ENCODE results near the gene SPATA9. TPM values are rescaled to one million over a fixed set of nuclear protein-coding genes. Genes with fewer than 3 reads are reported as not detected.

SPATA9 gene
- total and polyA plus RNA-seq, 2 of the 13 experiments (the other 11 are each of a cell fraction or from before 2014, with no cell fraction given) = not detected

DNA sequence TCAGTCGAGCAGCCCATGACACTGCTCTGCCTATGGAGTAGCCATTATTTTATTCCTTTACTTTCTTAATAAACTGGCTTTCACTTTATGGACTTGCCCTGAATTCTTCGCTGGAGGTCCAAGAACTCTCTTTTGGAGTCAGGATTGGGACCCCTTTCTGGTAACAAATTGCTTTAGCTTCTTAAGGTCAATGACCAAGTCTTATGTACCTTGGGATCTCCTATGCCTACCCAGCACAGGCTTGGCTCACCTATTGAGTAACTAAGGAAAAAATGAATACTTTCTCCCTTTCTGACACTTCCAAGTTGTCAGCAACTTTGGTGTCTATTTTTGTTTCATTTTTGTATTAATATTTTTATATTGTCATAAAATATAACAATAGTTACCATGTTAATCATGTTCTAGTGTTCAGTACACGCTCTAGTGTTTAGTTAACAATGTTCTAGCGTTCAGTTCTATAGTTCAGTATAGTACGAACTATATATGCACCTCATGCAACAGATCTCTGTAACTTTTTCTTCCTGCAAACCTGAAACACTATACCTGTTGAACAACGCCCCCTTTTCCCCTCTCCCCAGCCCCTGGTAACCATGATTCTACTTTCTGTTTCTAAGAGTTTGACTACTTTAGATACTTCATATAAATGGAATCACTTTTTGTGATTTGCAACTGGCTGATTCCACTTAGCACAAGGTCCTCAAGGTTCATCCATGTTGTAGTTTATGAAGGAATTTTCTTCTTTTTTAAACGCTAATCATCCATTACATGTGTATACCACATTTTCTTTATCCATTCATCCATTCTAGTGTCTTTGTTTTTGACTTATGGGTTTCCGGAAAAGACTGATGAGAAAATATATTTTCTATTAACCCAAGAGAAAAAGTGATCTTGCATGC lies 46.6 kb upstream of the SPATA9 start:
- Histone ChIP-seq H3K4me1 (ENCODE audit: insufficient read depth, low read length) (peaks cover 57% of the 10 kb centered on the region), H4K20me1 (ENCODE audit: insufficient read depth, low read length) (no peaks in the 10 kb centered on the region), H3K9me3 (ENCODE audit: low read length) (no peaks in the 10 kb centered on the region), H3K27ac (ENCODE audit: extremely low read length, insufficient read depth, low read length) (no peak overlapping the region), H3K36me3 (replicated peaks in 1 of 2; ENCODE audit: control insufficient read depth in 1 of 2, insufficient read depth in 2 of 2, low read length in 2 of 2) (no peaks in the 10 kb centered on the region), H3K4me2 (ENCODE audit: low read depth, low read length) (no peak overlapping the region), H3K79me2 (ENCODE audit: insufficient read depth, low read length) (peaks cover 3% of the 10 kb centered on the region), H3K4me3 (replicated peaks in 1 of 3; ENCODE audit: insufficient read depth in 1 of 3, low read depth in 2 of 3, low read length in 3 of 3) (no peak overlapping the region), H2AFZ (ENCODE audit: low read length) (no peak overlapping the region), H3K9ac (ENCODE audit: insufficient read depth, low read depth, low read length) (no peak overlapping the region), H3K27me3 (ENCODE audit: control insufficient read depth in 1 of 2, insufficient read depth in 2 of 2, low read length in 2 of 2) (no peaks in the 10 kb centered on the region)
- BruUV-seq (replicated peaks) = no TSS peak
- FAIRE-seq (no peak), ATAC-seq (no peak), DNase-seq (ENCODE audit: low spot score) (no peak)
- 67% methylated on average over 8 of the region's 8 CpGs for WGBS (ENCODE audit: low lambda C conversion rate)
- in situ Hi-C loops (cut with HindIII; ENCODE audit: extremely low pct_ligation_motif_present, low pct_unique_long_range_greater_than_20kb) = no loop called here
- ChIA-PET CTCF (ENCODE audit: low intra/inter-chr PET ratio, low total read pairs) (no interaction called here), POLR2A (interaction anchor here (1.5 to 2.6 kb wide), 2 partner anchors 24 to 94 kb away, joined by 3 to 15 read pairs; partner anchors contain the start of gene GLRX)
- TF ChIP-seq HNRNPK (IDR thresholded peaks at IDR 0.05; ENCODE audit: low read depth, low read length, poor library complexity, severe bottlenecking) = peak; percentile 23
- no peak for TF ChIP-seq GPN1 (CRISPR knock-in tag; IDR thresholded peaks at IDR 0.05; ENCODE audit: borderline replicate concordance)
- intact Hi-C loops (cut with micrococcal nuclease; ENCODE audit: unreplicated experiment) = loop anchor here (2.0 to 5.0 kb wide), 2 partner anchors 65 to 82 kb away; partner anchors contain the start of gene RFESD

DNA sequence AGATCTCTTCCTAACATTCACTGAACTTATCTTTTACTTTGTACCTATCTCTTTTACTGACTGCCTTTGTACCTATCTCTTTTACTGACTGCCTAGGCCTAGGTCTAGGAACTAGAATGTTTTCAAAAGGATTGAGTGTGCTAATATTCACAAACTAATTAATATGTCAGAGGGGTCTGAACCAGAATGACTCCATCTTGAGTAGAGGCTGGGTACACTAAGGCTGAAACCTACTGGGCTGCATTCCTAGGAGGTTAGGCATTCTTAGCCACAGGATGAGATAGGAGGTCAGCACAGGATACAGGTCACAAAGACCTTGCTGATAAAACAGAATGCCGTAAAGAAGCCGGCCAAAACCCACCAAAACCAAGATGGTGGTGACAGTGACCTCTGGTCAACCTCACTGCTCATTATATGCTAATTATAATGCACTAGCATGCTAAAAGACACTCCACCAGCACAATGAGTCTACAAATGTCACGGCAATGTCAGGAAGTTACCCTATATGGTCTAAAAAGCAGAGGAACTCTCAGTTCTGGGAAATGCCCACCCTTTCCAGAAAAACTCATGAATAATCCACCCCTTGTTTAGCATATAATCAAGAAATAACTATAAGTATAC lies 45.8 kb upstream of the SPATA9 start:
- ATAC-seq = no peak
- Histone ChIP-seq H3K79me2 (ENCODE audit: insufficient read depth, low read length) (peaks cover 3% of the 10 kb centered on the region), H2AFZ (ENCODE audit: low read length) (no peak overlapping the region), H3K36me3 (replicated peaks in 1 of 2; ENCODE audit: control insufficient read depth in 1 of 2, insufficient read depth in 2 of 2, low read length in 2 of 2) (no peaks in the 10 kb centered on the region), H3K4me3 (replicated peaks in 1 of 3; ENCODE audit: insufficient read depth in 1 of 3, low read depth in 2 of 3, low read length in 3 of 3) (no peak overlapping the region), H4K20me1 (ENCODE audit: insufficient read depth, low read length) (no peaks in the 10 kb centered on the region), H3K9me3 (ENCODE audit: low read length) (no peaks in the 10 kb centered on the region), H3K4me2 (ENCODE audit: low read depth, low read length) (no peak overlapping the region), H3K27me3 (ENCODE audit: control insufficient read depth in 1 of 2, insufficient read depth in 2 of 2, low read length in 2 of 2) (no peaks in the 10 kb centered on the region; a peak in 1 of 5 replicates), H3K9ac (ENCODE audit: insufficient read depth, low read depth, low read length) (no peak overlapping the region), H3K27ac (ENCODE audit: extremely low read length, insufficient read depth, low read length) (no peak overlapping the region), H3K4me1 (ENCODE audit: insufficient read depth, low read length) (peaks cover 52% of the 10 kb centered on the region)
- no peak for DNase-seq (ENCODE audit: low spot score)
- TF ChIP-seq KDM1A (CRISPR knock-in tag; IDR thresholded peaks at IDR 0.05) = no peak
- TF ChIP-seq ZNF7 (CRISPR knock-in tag; IDR thresholded peaks at IDR 0.05) = peak; percentile 92
- peak; percentile 20 for TF ChIP-seq TEAD3 (CRISPR knock-in tag; optimal IDR thresholded peaks at IDR 0.05; ENCODE audit: borderline replicate concordance)
- BruUV-seq (replicated peaks) = no TSS peak
- CTCF ChIA-PET (ENCODE audit: low intra/inter-chr PET ratio, low total read pairs) = no interaction called here
- intact Hi-C loops (cut with micrococcal nuclease; ENCODE audit: unreplicated experiment) (no loop called here), in situ Hi-C loops (cut with HindIII; ENCODE audit: extremely low pct_ligation_motif_present, low pct_unique_long_range_greater_than_20kb) (no loop called here)
- WGBS (ENCODE audit: low lambda C conversion rate) = 34% methylated on average over 3 of the region's 3 CpGs
- POLR2A ChIA-PET = interaction anchor here (0.9 kb wide), 1 partner anchor 82 kb away, joined by 5 read pairs; the partner anchor contains the start of gene RFESD
- no peak for FAIRE-seq
